ENCODE measurements around the gene CREB5.

Gene CREB5

DNA sequence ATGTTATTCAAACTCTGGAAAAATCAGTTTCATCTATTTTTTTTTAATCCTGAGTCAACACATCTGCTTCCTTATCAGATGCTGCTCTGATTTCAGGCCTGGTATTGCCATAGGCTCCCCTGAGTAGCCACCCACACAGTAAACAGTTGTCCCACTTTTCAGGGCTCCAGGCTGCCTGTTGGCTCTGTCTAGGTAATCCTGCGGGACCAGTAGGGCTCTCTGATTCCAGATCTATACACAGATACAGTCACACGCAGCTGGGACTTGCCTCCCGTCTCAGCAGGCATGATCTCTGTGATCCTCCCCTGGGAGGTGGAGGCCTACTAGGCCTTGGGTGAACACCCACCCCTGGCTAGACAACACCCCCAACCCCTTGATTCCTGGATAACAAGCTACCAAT is 206.1 kb downstream of the CREB5 start:
- no peak for FAIRE-seq

- FAIRE-seq, result no peak
Measured at GRCh38 chr7:28619256-28619655, 206.9 kb downstream of the CREB5 start.

DNA sequence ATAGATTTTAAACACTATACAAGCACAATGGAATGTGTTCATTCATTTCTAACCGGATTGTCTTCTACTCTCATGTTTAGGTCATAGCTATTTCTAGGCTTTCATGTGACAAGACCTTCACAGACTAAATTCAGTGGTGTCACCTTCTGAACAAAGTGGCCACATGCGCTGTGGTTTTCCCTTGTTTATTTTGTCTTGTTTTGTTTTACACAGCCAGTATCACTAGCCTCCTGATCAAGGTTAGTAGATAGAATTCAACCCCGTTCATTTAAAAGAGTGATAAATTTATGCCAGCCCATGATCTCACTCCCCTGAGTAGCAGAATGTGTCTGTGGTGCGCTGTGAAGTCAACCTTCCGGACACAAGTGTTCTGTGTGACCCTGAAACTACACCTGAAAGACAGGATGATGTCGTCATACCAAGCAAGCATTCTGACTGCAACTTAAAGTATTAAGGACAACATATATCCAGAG is 209.1 kb downstream of the CREB5 start:
- no peak for FAIRE-seq

DNA sequence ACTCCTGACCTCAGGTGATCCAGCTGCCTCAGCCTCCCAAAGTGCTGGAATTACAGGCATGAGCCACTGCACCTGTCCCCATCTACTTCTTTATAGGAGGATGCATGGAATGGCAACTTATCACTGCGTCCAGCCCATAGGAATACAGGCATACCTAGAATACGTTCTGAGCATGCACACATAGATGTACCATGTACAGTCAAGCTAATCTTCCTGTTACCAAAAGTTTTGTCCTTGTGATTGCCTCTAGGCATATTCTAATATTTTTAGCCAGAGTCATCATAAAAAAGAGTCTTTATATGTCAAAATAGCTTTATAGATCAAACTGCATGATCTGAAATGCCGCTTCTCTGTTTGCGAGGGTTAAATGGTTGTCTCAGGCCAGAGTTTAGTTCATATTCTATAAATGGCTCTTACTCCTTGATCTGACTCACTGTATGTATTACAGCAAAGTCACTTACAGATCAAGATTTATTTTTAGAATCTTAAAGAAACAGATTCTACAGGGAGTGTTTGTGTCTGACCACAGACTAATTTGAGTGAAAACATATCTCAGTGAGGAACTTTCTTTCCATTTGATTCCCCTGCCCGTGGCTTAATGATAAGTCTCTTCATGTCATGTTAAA is 210.9 kb downstream of the CREB5 start:
- peak; percentile 65 for FAIRE-seq

DNA sequence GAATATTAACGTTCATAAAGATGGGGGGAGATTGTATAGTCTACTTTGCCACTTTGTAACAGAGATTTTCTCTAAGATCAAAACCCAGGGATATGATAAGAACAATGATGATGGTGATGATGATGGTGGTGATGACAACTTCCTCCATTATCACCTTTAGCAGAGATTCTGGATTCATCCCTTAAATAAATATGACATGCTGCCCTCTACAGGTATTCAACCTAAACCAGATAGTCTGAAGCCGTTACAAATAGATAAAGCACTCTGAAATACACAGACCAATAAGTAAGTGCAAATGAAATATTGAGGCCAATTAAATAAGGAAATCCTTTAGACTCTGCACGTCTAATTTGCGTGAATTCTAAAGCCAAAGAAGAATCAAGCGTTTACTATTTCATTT is 211.5 kb downstream of the CREB5 start:
- FAIRE-seq, result peak; percentile 49

DNA sequence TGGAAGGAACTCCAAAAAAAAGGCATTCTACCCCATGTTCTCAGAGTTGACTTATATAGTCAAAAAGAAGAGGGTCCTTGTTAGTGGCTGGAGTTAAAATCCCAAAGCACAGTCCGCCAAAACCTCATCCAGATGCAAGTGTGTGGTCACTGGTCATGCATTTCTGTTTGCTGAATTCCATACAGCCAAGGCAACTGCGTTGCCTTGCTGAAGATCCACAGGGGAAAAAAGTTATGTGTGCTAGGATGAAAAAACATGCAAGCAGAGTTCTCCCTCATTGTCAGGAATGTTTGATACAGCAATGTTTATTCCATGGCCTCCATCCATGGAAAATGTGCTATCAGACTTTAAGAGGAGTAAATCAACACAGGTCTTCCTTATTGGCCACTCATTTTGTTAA is 213.1 kb downstream of the CREB5 start:
- FAIRE-seq, result no peak

DNA sequence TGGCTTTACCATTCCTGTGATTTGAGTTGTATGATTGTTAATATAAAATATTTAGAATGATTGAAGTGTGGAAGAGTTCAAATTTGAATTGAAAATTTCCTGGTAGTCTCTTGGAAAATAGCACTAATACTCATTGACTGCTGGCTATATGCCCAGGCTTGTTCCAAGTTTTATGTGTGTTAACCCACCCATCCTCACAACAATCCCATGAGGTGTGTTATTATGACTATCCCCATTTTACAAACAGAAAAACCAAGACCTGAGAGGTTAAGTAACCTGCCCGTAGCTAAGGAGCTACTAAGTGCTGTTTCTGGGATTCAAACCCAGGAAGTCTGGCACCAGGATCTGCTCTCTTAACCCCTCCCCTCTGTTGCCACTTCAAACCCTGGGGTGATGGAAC is 213.9 kb downstream of the CREB5 start:
- FAIRE-seq, result no peak

GRCh38 chr7:28626624-28627262 is 214.4 kb downstream of the CREB5 start:
- FAIRE-seq, result no peak

DNA sequence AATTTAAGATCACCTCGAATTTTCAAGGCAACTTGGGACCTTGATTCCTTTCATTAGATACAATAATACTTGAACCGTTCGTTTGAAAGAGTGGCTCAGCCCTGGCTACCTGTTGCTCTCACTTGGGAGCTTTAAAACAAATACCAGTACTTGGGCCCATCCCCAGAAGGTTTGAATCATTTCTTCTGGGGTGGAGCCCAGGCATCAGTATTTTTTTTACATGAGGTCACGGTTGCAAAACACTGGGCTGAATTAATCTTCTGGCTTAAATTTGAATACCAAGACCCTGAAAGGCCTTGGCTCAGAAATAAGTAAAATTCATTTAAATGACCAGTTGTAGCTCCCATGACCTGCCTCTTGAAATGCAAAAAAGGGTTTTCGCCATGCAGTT is 214.9 kb downstream of the CREB5 start:
- FAIRE-seq, result no peak

DNA sequence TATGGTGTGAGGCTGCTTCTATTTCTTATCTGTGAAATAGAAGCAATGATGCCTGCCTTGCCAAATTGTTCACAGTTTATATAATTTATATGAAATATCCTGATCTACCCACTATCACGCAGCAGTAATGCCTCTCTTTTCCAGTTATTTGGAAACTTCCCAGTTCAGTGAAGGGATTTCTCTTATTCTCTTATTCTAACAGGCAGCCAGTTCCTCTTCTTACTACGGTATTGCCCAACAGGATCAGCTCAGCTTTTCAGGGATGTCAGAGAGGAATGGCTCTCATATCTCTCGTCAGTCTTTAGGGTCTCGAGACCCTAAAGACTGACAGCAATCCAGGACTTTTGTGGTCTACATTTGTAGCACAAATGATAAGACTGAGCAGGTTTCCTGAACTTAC is 215.6 kb downstream of the CREB5 start:
- no peak for FAIRE-seq

- FAIRE-seq, result no peak
Measured at GRCh38 chr7:28629216-28629842, 217.0 kb downstream of the CREB5 start.

- FAIRE-seq, result no peak
Measured at GRCh38 chr7:28630350-28630749, 218.0 kb downstream of the CREB5 start.

- no peak for FAIRE-seq
Measured at GRCh38 chr7:28631995-28632394, 219.7 kb downstream of the CREB5 start.

DNA sequence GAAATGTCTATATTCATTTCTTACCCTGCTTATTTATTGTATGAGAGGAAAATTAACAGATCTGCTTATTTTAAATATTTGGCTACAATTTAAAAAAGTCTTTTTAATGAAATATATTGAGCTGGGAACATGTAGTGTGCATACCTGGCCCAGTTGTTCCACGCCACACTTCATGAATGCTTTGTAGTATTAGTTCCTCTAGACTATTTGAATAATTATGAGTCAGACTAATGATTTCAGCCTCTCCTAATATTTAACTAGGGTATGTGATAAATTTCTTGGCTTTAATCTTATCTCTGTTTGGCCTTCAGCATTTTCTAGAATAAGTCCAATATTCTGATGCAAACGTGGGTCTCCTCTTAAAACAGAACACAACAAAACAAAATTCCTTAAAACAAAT is 226.6 kb downstream of the CREB5 start:
- peak; percentile 43 for FAIRE-seq

- FAIRE-seq, result no peak
Measured at GRCh38 chr7:28640001-28640400, 227.7 kb downstream of the CREB5 start.

DNA sequence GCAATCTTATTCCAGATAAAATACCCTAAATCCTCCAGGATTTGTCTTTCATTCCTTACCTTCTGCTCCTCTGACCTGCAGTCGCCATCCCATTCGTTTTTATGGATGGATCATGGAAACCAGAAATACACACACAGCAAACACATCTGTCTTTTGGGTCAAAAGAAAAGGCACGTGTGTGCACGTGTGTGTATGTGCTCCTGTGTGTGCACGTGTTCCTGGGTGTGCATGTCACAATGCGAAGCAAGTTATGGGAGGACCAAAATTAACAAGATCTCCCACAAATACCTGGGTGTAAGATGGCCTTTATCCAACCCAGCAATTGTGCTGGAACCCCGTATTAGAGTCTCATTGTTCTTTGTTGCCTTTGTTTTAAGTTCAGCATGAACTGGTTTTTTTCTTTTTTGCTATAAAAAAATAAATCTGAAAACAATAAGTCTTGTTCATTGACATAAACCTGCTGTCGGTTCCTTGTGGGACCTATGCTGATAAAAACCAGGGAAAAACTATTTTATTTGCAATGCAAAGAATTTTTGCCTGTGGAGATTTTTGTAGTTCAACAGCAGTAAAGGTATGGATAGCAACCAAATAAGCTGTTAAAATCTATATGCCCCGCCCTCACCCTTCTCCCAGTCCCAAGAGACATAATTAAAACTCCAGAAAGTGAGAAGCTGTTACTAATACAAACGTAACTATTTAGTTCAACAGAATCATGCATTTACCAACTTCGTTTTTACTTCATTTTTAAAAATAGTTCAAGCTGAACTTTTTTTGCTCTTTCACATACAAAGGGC is 229.6 kb downstream of the CREB5 start:
- no peak for FAIRE-seq

GRCh38 chr7:28643188-28643569 is 230.9 kb downstream of the CREB5 start:
- FAIRE-seq, result no peak

GRCh38 chr7:28643584-28644340 is 231.4 kb downstream of the CREB5 start:
- FAIRE-seq, result no peak

GRCh38 chr7:28645866-28646265 is 233.5 kb downstream of the CREB5 start:
- FAIRE-seq, result no peak

- no peak for FAIRE-seq
Measured at GRCh38 chr7:28646376-28647075, 234.2 kb downstream of the CREB5 start.

DNA sequence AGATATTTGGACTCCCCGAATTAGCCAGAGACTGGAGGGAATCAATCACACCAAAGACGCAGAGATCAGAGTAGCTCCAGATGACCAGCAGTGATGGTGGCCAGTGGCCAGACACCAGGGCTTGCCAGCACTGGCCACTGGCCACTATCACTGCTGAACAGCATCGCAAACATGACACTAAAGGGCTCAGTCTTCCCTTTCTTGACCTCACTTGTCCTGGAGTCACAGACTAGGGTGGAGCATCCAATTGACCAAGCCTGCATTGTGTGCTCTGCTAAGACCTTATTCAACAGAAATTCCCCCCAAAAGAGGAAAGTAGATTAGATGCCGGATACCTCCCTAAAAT is 234.7 kb downstream of the CREB5 start:
- FAIRE-seq, result no peak

DNA sequence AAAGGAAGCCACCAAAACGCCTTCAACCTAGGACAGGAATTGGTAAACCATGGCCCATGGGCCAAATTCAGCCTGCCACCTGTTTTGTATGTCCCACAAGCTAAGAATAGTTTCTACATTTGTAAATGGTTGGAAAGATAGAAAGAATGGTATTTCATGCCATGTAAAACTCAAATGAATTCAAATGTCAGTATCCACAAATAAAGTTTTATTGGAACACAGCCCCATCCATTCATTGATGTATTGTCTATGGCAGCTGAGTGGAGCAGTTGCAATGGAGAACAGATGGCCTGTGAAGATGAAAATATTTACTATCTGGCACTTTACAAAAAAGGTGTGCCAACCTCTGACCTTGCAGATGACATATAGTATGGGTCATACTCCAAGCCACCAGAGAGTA is 236.9 kb downstream of the CREB5 start:
- no peak for FAIRE-seq

Data from islet of Langerhans (tissue), 1 donor.